HCT116 (cell line): ENCODE measurements around the gene CACNB2. TPM values are rescaled to one million over a fixed set of nuclear protein-coding genes. Genes with fewer than 3 reads are reported as not detected.

Experiments
- ATAC-seq: fragments of 200-7000 bp; cut with Tn5 transposase; 2 replicates; pipeline ENCODE4 v1.9.1; 2020; ENCODE audit warnings: mild to moderate bottlenecking, moderate library complexity
- BruUV-seq: library from RNA; stranded (reverse); fragments of 400-500 nt; replicated peaks from 2 replicates; lab custom pipeline; 2021; lab: Mats Ljungman, UMichigan
- CTCF ChIA-PET: fragments of 300-600 bp; sonication (Branson Sonifier 250); formaldehyde crosslinking; loops from one replicate; lab custom pipeline; 2021; ENCODE audit warnings: antibody characterized with exemption; lab: Charles Lee
- POLR2A ChIA-PET: fragments of 300-600, 350-600 bp; sonication (Branson Sonifier 250); formaldehyde crosslinking; loops from one replicate; lab custom pipeline; 2021; ENCODE audit warnings: antibody characterized with exemption; lab: Charles Lee
- RAD21 ChIA-PET, 2 experiments: fragments of 300-600 bp; sonication (Branson Sonifier 250); formaldehyde crosslinking; loops; one replicate each; lab custom pipeline; 2023; ENCODE audit warnings: low total read pairs in 2 of 2; ENCODE audit not compliant: uncharacterized antibody in 2 of 2, unreplicated experiment in 2 of 2, low non-redundant PET in 1 of 2; lab: Charles Lee
- DNase-seq: peaks from one replicate; pipeline ENCODE4 v3.0.0-alpha.2; 2010; ENCODE audit warnings: low read depth, low spot score
- H2AFZ ChIP-seq: fragments of 200-600 bp; shearing (Covaris generic), sonication (generic); 2 replicates; pipeline ENCODE4 v1.6.1; 2017; ENCODE audit warnings: low read depth, mixed run types, mixed read lengths, antibody characterized with exemption, low read length; ENCODE audit not compliant: poor library complexity, severe bottlenecking
- H3K27ac ChIP-seq: 2 replicates; pipeline ENCODE4 v1.5.1; 2012; ENCODE audit warnings: low read depth, low read length
- H3K27me3 ChIP-seq: fragments of 200-600 bp; sonication (generic); 2 replicates; pipeline ENCODE4 v1.6.1; 2016; ENCODE audit warnings: mixed run types, low read length, mixed read lengths; ENCODE audit not compliant: insufficient read depth
- H3K36me3 ChIP-seq, 2 experiments: fragments of 200-500 bp in 1 of 2; fragments of 200-600 bp in 1 of 2; sonication (Bioruptor generic) in 1 of 2; sonication (generic) in 1 of 2; 2 replicates each; pipeline versions ENCODE4 v1.5.1 to v1.6.1; 2014 to 2016; ENCODE audit warnings: low read length in 2 of 2, inconsistent platforms in 1 of 2, mixed read lengths in 1 of 2, mixed run types in 1 of 2; ENCODE audit not compliant: insufficient read depth in 2 of 2, control insufficient read depth in 1 of 2
- H3K4me1 ChIP-seq, 2 experiments: fragments of 200-600 bp in 1 of 2; sonication (generic) in 1 of 2; 2 replicates each; pipeline versions ENCODE4 v1.5.1 to v1.6.1; 2012 to 2017; ENCODE audit warnings: low read length in 2 of 2, inconsistent platforms in 1 of 2, mild to moderate bottlenecking in 1 of 2, mixed read lengths in 1 of 2, mixed run types in 1 of 2, moderate library complexity in 1 of 2; ENCODE audit not compliant: insufficient read depth in 2 of 2, control insufficient read depth in 1 of 2
- H3K4me2 ChIP-seq: fragments of 200-600 bp; sonication (generic); 2 replicates; pipeline ENCODE4 v1.6.1; 2017; ENCODE audit warnings: mixed run types, low read length, mixed read lengths
- H3K4me3 ChIP-seq, 2 experiments: fragments of 200-600 bp in 1 of 2; sonication (generic) in 1 of 2; replicated peaks in 1 of 2; 2 replicates each; pipeline ENCODE4 v1.5.1; 2011 to 2016; ENCODE audit warnings: low read length in 2 of 2, control low read depth in 1 of 2, low read depth in 1 of 2, mild to moderate bottlenecking in 1 of 2, mixed read lengths in 1 of 2, mixed run types in 1 of 2
- H3K79me2 ChIP-seq: fragments of 200-600 bp; sonication (generic); 2 replicates; pipeline ENCODE4 v1.6.1; 2017; ENCODE audit warnings: mild to moderate bottlenecking, mixed run types, low read length, moderate library complexity, mixed read lengths; ENCODE audit not compliant: insufficient read depth
- H3K9ac ChIP-seq: fragments of 200-600 bp; sonication (generic); 2 replicates; pipeline ENCODE4 v1.6.1; 2016; ENCODE audit warnings: low read length, mixed read lengths
- H3K9me2 ChIP-seq: fragments of 200-600 bp; sonication (generic), shearing (Covaris generic); 2 replicates; pipeline ENCODE4 v1.6.1; 2017; ENCODE audit warnings: mixed run types, mild to moderate bottlenecking, moderate library complexity; ENCODE audit not compliant: insufficient read depth
- H3K9me3 ChIP-seq, 2 experiments: fragments of 200-500 bp in 1 of 2; fragments of 200-600 bp in 1 of 2; sonication (Bioruptor generic) in 1 of 2; sonication (generic) in 1 of 2; 2 replicates each; pipeline ENCODE4 v1.6.1; 2014 to 2017; ENCODE audit warnings: low read length in 2 of 2, mixed read lengths in 2 of 2, inconsistent platforms in 1 of 2, low read depth in 1 of 2, mild to moderate bottlenecking in 1 of 2, mixed run types in 1 of 2, moderate library complexity in 1 of 2; ENCODE audit not compliant: control insufficient read depth in 1 of 2, insufficient read depth in 1 of 2
- H4K20me1 ChIP-seq: fragments of 200-600 bp; sonication (generic), shearing (Covaris generic); 2 replicates; pipeline ENCODE4 v1.6.1; 2017; ENCODE audit warnings: mixed run types, mild to moderate bottlenecking, moderate library complexity; ENCODE audit not compliant: insufficient read depth
- CBX3 ChIP-seq: IDR thresholded peaks from 2 replicates; pipeline ENCODE4 v1.6.1; 2012; ENCODE audit warnings: low read depth
- EGR1 ChIP-seq: IDR thresholded peaks from 2 replicates; pipeline ENCODE4 v1.6.1; 2012; ENCODE audit warnings: low read depth
- ELF1 ChIP-seq: IDR thresholded peaks from 2 replicates; pipeline ENCODE4 v1.6.1; 2012; ENCODE audit warnings: low read depth, borderline replicate concordance
- EZH2 ChIP-seq: fragments of 200-600 bp; sonication (generic); IDR thresholded peaks from 2 replicates; pipeline ENCODE4 v1.6.1; 2017; ENCODE audit warnings: antibody characterized with exemption, mixed run types
- EZH2phosphoT487 ChIP-seq: fragments of 200-600 bp; IDR thresholded peaks from 2 replicates; pipeline ENCODE4 v1.6.1; 2018; ENCODE audit warnings: antibody characterized with exemption, borderline replicate concordance
- FOSL1 ChIP-seq: IDR thresholded peaks from 2 replicates; pipeline ENCODE4 v1.6.1; 2012; ENCODE audit warnings: low read depth
- POLR2AphosphoS5 ChIP-seq: IDR thresholded peaks from 2 replicates; pipeline ENCODE4 v1.6.1; 2011; ENCODE audit warnings: mild to moderate bottlenecking, low read depth, low read length, moderate library complexity
- RAD21 ChIP-seq: IDR thresholded peaks from 2 replicates; pipeline ENCODE4 v1.6.1; 2012; ENCODE audit warnings: low read depth, mild to moderate bottlenecking
- SIN3A ChIP-seq: IDR thresholded peaks from 2 replicates; pipeline ENCODE4 v1.6.1; 2012; ENCODE audit warnings: low read depth
- SP1 ChIP-seq: IDR thresholded peaks from 2 replicates; pipeline ENCODE4 v1.6.1; 2012; ENCODE audit warnings: low read depth
- SRF ChIP-seq: IDR thresholded peaks from 2 replicates; pipeline ENCODE4 v1.6.1; 2012; ENCODE audit warnings: low read depth
- TCF7L2 ChIP-seq: IDR thresholded peaks from 2 replicates; pipeline ENCODE4 v1.7.0; 2011; ENCODE audit warnings: borderline replicate concordance, inconsistent platforms; ENCODE audit not compliant: insufficient read depth, insufficient read length; ENCODE audit errors: extremely low read depth
- YY1 ChIP-seq: IDR thresholded peaks from 2 replicates; pipeline ENCODE4 v1.6.1; 2011; ENCODE audit warnings: low read length, low read depth, moderate library complexity, mild to moderate bottlenecking; ENCODE audit not compliant: insufficient replicate concordance; ENCODE audit errors: extremely low read depth
- intact Hi-C: fragments of 100-400 bp; cut with micrococcal nuclease; formaldehyde crosslinking; loops from 2 replicates; pipeline ENCODE4 v1.10.0; 2022
- total RNA-seq: library from RNA; stranded (reverse); gene quantifications from one replicate; pipeline ENCODE4 v1.2.1, GENCODE V29; 2021; ENCODE audit not compliant: unreplicated experiment
- TF ChIP-seq, protein P1 (sequence below): IDR thresholded peaks from 2 replicates; pipeline ENCODE4 v1.6.1; 2012
- TF ChIP-seq, protein P2 (sequence below), 3 experiments: fragments of 200-600 bp in 1 of 3; sonication (generic) in 1 of 3; IDR thresholded peaks in 2 of 3; conservative IDR thresholded peaks in 1 of 3; 2 replicates each; pipeline ENCODE4 v1.5.1; 2012 to 2017; ENCODE audit warnings: low read depth in 2 of 3, low read length in 2 of 3, antibody characterized with exemption in 1 of 3, borderline replicate concordance in 1 of 3, control low read depth in 1 of 3, mild to moderate bottlenecking in 1 of 3, mixed read lengths in 1 of 3, mixed run types in 1 of 3, moderate library complexity in 1 of 3; ENCODE audit not compliant: insufficient read depth in 1 of 3
- TF ChIP-seq, protein P3 (sequence below): IDR thresholded peaks from 2 replicates; pipeline ENCODE4 v1.6.1; 2012

The CACNB2 gene
- total RNA-seq, 1 experiment from 2014 or later, result 0.71 TPM

GRCh38 chr10:18474118-18474455, 333.9 kb downstream of the CACNB2 start:
- DNase-seq, result no peak
- Histone ChIP-seq H3K9me2 (no peaks in the 10 kb centered on the region), H3K4me2 (no peak overlapping the region), H3K9ac (no peak overlapping the region), H3K79me2 (no peaks in the 10 kb centered on the region), H3K27me3 (0 out of 2 replicates have a peak, but pooled peaks cover 4% of the 10 kb centered on the region), H4K20me1 (no peaks in the 10 kb centered on the region), H3K4me1 (no peaks in the 10 kb centered on the region), H3K9me3 (no peaks in the 10 kb centered on the region), H3K4me3 (no peak overlapping the region), H3K36me3 (no peaks in the 10 kb centered on the region), H2AFZ (no peak overlapping the region), H3K27ac (no peak overlapping the region)
- POLR2A ChIA-PET, result no interaction called here
- intact Hi-C loops, result no loop called here
- RAD21 ChIA-PET, result no interaction called here
- CTCF ChIA-PET, result no interaction called here
- ATAC-seq, result no peak
- TF ChIP-seq YY1 (no peak), SIN3A (no peak), CBX3 (no peak), EZH2 (no peak), TCF7L2 (no peak), ELF1 (no peak), EGR1 (no peak)
- BruUV-seq, result no TSS peak

DNA sequence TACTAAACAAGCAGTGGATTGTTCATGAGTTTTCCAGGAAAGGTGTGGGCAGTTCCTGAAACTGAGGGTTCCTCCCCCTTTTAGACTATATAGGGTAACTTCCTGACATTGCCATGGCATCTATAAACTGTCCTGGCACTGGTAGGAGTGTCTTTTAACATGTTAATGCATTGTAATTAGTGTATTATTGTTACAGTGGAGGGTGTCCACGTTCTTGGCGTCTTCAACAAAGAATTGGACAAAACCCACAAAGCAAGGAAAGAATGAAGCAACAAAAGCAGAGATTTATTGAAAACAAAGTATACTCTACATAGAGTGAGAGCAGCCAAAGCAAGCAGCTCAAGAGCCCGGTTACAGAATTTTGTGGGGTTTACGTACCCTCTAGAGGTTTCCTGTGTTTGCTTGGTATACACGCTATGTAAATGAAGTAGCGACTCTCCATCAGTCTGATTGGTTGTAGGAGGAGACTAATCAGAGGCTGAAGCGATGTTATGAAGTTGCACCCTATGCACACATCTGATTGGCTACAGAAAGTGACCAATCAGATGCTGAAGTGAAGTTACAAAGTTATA, 335.9 kb downstream of the CACNB2 start:
- ChIA-PET POLR2A (no interaction called here), CTCF (no interaction called here), RAD21 (no interaction called here)
- Histone ChIP-seq H3K27ac (no peak overlapping the region), H3K4me2 (no peak overlapping the region), H3K27me3 (0 out of 2 replicates have a peak, but pooled peaks cover 4% of the 10 kb centered on the region), H4K20me1 (no peaks in the 10 kb centered on the region), H3K9me2 (no peaks in the 10 kb centered on the region), H3K4me1 (no peaks in the 10 kb centered on the region), H3K4me3 (no peak overlapping the region), H2AFZ (no peak overlapping the region), H3K9ac (no peak overlapping the region), H3K79me2 (no peaks in the 10 kb centered on the region), H3K9me3 (no peaks in the 10 kb centered on the region), H3K36me3 (no peaks in the 10 kb centered on the region)
- ATAC-seq (no peak), DNase-seq (no peak)
- intact Hi-C loops, result no loop called here
- BruUV-seq, result no TSS peak
- TF ChIP-seq RAD21 (no peak), EZH2 (no peak), YY1 (no peak), EZH2phosphoT487 (no peak), FOSL1 (no peak), SP1 (no peak), SRF (no peak), EGR1 (no peak), POLR2AphosphoS5 (no peak), TCF7L2 (no peak), CBX3 (no peak), SIN3A (no peak)
- TF ChIP-seq, protein P1, sequence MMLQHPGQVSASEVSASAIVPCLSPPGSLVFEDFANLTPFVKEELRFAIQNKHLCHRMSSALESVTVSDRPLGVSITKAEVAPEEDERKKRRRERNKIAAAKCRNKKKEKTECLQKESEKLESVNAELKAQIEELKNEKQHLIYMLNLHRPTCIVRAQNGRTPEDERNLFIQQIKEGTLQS, result no peak
- TF ChIP-seq, protein P2, sequence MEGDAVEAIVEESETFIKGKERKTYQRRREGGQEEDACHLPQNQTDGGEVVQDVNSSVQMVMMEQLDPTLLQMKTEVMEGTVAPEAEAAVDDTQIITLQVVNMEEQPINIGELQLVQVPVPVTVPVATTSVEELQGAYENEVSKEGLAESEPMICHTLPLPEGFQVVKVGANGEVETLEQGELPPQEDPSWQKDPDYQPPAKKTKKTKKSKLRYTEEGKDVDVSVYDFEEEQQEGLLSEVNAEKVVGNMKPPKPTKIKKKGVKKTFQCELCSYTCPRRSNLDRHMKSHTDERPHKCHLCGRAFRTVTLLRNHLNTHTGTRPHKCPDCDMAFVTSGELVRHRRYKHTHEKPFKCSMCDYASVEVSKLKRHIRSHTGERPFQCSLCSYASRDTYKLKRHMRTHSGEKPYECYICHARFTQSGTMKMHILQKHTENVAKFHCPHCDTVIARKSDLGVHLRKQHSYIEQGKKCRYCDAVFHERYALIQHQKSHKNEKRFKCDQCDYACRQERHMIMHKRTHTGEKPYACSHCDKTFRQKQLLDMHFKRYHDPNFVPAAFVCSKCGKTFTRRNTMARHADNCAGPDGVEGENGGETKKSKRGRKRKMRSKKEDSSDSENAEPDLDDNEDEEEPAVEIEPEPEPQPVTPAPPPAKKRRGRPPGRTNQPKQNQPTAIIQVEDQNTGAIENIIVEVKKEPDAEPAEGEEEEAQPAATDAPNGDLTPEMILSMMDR (IDR thresholded peaks at IDR 0.05 in 2 of 3, conservative IDR thresholded peaks at IDR 0.05 in 1 of 3; ENCODE audit: borderline replicate concordance in 1 of 3, insufficient read depth in 1 of 3, low read depth in 2 of 3, low read length in 2 of 3), result no peak
- TF ChIP-seq, protein P3, sequence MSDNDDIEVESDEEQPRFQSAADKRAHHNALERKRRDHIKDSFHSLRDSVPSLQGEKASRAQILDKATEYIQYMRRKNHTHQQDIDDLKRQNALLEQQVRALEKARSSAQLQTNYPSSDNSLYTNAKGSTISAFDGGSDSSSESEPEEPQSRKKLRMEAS, result no peak
